HL-60 (cell line): Measurements from ENCODE around the gene RMND5B.
A peak's percentile ranks its signal among the peaks of the same experiment; 100 is the strongest.
"Not testable (repeated sequence)": the region's sequence is repeated elsewhere in the genome, so short reads cannot be mapped to it uniquely, and the experiment has no call there.

Experiments used
- DNase-seq, 2 experiments: peaks; one replicate each; pipeline ENCODE4 v3.0.0-alpha.2; 2010 to 2020; ENCODE audit warnings: low read depth in 1 of 2, low spot score in 1 of 2
- H3K27ac ChIP-seq: fragments of 250-450 bp; sonication (Bioruptor Pico); replicated peaks from 2 replicates; pipeline ENCODE4 v1.5.1; 2020; ENCODE audit warnings: mild to moderate bottlenecking, moderate library complexity
- H3K27me3 ChIP-seq: fragments of 250-450 bp; sonication (Bioruptor Pico); 2 replicates; pipeline ENCODE4 v1.5.1; 2021; ENCODE audit warnings: mild to moderate bottlenecking, moderate library complexity; ENCODE audit not compliant: insufficient read depth, poor library complexity, severe bottlenecking
- H3K4me3 ChIP-seq: replicated peaks from 2 replicates; pipeline ENCODE4 v1.5.1; 2011; ENCODE audit warnings: mild to moderate bottlenecking, control low read depth, low read length; ENCODE audit not compliant: insufficient read depth
- GABPA ChIP-seq: IDR thresholded peaks from 2 replicates; pipeline ENCODE4 v1.6.1; 2012; ENCODE audit warnings: low read depth
- POLR2AphosphoS5 ChIP-seq: IDR thresholded peaks from 2 replicates; pipeline ENCODE4 v1.6.1; 2012; ENCODE audit warnings: low read depth
- SPI1 ChIP-seq: IDR thresholded peaks from 2 replicates; pipeline ENCODE4 v1.6.1; 2012; ENCODE audit warnings: low read depth, mild to moderate bottlenecking, borderline replicate concordance
- TF ChIP-seq, protein P1 (sequence below): IDR thresholded peaks from one replicate; pipeline ENCODE4 v1.5.1; 2011; ENCODE audit warnings: low read length, control low read depth, inconsistent platforms; ENCODE audit not compliant: insufficient read depth
- TF ChIP-seq, protein P2 (sequence below): IDR thresholded peaks from 2 replicates; pipeline ENCODE4 v1.6.1; 2012; ENCODE audit warnings: low read depth; ENCODE audit not compliant: insufficient replicate concordance

The RMND5B gene

DNA sequence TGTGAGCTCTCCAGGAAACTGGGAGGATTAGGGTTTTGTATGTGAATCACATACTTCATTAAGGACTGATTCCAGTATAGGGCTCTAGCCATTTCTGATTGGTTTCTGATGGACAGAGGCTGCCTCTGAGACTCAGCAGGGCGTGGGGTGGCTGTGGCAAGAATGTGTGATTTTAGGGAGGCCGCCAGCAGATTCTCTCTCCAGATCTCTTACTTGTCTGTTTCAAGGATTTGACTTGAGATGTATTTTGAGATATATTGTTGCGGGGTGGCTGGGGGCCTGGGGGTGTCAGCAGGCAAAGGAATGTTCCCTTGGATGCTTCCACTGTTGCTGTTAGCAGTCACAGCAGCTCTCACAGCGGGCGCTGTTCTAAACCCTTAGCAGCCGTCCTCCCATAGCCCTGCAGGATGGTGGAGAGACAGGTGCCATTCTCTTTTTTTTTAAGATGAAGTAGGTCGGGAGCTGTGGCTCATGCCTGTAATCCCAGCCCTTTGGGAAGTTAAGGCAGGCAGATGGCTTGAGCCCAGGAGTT, 65.5 kb downstream of the RMND5B start:
- no peak for DNase-seq
- H3K4me3 ChIP-seq, result no peak overlapping the region
- H3K27ac ChIP-seq, result no peak overlapping the region
- H3K27me3 ChIP-seq, result no peaks in the 10 kb centered on the region
- TF ChIP-seq POLR2AphosphoS5 (no peak), GABPA (no peak), SPI1 (no peak)
- TF ChIP-seq, protein P1, sequence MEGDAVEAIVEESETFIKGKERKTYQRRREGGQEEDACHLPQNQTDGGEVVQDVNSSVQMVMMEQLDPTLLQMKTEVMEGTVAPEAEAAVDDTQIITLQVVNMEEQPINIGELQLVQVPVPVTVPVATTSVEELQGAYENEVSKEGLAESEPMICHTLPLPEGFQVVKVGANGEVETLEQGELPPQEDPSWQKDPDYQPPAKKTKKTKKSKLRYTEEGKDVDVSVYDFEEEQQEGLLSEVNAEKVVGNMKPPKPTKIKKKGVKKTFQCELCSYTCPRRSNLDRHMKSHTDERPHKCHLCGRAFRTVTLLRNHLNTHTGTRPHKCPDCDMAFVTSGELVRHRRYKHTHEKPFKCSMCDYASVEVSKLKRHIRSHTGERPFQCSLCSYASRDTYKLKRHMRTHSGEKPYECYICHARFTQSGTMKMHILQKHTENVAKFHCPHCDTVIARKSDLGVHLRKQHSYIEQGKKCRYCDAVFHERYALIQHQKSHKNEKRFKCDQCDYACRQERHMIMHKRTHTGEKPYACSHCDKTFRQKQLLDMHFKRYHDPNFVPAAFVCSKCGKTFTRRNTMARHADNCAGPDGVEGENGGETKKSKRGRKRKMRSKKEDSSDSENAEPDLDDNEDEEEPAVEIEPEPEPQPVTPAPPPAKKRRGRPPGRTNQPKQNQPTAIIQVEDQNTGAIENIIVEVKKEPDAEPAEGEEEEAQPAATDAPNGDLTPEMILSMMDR, result no peak
- TF ChIP-seq, protein P2, sequence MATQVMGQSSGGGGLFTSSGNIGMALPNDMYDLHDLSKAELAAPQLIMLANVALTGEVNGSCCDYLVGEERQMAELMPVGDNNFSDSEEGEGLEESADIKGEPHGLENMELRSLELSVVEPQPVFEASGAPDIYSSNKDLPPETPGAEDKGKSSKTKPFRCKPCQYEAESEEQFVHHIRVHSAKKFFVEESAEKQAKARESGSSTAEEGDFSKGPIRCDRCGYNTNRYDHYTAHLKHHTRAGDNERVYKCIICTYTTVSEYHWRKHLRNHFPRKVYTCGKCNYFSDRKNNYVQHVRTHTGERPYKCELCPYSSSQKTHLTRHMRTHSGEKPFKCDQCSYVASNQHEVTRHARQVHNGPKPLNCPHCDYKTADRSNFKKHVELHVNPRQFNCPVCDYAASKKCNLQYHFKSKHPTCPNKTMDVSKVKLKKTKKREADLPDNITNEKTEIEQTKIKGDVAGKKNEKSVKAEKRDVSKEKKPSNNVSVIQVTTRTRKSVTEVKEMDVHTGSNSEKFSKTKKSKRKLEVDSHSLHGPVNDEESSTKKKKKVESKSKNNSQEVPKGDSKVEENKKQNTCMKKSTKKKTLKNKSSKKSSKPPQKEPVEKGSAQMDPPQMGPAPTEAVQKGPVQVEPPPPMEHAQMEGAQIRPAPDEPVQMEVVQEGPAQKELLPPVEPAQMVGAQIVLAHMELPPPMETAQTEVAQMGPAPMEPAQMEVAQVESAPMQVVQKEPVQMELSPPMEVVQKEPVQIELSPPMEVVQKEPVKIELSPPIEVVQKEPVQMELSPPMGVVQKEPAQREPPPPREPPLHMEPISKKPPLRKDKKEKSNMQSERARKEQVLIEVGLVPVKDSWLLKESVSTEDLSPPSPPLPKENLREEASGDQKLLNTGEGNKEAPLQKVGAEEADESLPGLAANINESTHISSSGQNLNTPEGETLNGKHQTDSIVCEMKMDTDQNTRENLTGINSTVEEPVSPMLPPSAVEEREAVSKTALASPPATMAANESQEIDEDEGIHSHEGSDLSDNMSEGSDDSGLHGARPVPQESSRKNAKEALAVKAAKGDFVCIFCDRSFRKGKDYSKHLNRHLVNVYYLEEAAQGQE, result no peak

DNA sequence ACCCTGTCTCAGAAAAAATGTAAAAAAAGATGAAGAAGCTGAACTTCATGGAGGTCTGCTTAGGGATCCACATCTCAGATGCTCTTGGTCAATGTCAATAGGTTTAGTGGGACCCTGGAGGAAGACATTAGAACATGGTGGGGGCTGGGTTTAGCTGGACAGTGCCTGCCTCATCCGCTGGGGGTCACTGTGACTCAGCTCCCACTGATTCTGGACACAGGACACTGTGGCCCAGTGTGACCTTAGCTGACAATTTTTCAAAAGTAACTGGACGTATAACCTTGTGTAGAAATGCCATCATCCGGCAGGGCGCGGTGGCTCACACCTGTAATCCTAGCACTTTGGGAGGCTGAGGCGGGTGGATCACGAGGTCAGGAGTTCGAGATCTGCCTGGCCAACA, 66.2 kb downstream of the RMND5B start:
- TF ChIP-seq GABPA (no peak), POLR2AphosphoS5 (no peak), SPI1 (no peak)
- TF ChIP-seq, protein P2, result no peak
- TF ChIP-seq, protein P1, result no peak
- DNase-seq, result no peak

DNA sequence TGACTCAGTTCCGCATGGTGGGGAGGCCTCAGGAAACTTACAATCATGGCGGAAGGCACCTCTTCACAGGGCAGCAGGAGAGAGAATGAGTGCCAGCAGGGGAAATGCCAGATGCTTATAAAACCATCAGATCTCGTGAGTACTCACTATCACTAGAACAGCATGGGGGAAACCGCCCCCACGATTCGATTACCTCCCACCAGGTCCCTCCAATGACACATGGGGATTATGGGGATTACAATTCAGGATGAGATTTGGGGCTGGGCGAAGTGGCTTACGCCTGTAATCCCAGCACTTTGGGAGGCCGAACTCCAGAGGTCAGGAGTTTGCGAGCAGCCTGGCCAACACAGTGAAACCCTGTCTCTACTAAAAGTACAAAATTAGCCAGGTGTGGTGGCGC, 67.3 kb downstream of the RMND5B start:
- H3K27ac ChIP-seq, DNase-seq, H3K27me3 ChIP-seq: not testable (repeated sequence)

More for the DNA sequence above, 66.2 kb downstream of the RMND5B start:
- H3K27ac ChIP-seq, result no peak overlapping the region
- no peak overlapping the region for H3K4me3 ChIP-seq
- H3K27me3 ChIP-seq, result no peaks in the 10 kb centered on the region

DNA sequence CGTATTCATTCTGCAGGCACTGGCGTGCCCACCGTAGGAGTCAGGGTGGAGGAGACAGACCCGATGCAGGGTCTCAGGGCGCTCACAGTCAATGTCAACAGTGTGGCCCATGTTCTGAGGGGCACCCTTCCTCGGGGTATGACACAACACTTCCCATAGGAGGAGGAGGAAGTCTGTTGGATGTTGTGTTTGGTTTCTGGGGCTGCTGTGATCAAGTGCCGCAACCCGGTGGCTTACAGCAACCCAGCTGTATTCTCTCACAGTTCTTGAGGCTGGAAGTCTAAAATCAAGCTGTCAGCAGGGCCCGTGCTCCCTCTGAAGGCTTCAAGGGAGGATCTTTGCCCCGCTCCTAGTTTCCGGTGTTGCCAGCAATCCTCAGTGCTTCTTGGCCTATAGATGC, 67.9 kb downstream of the RMND5B start:
- Histone ChIP-seq H3K4me3 (no peak overlapping the region), H3K27me3 (no peaks in the 10 kb centered on the region)
- TF ChIP-seq GABPA (no peak), POLR2AphosphoS5 (peak; percentile 28; the same call in 1 of the 2 replicates)

More for the DNA sequence above, 67.3 kb downstream of the RMND5B start:
- not testable (repeated sequence) for H3K4me3 ChIP-seq

More for the DNA sequence above, 67.9 kb downstream of the RMND5B start:
- peak in 1 of 2 experiments; percentile 61 for DNase-seq
- H3K27ac ChIP-seq, result peak overlapping the region; percentile 21; the same call in 1 of the 2 replicates
